Astrocyte (in vitro differentiated cells and primary cell): Measurements from ENCODE around the gene AKR1A1. TPM values are rescaled to one million over a fixed set of nuclear protein-coding genes. Genes with fewer than 3 reads are reported as not detected.
A peak's percentile ranks its signal among the peaks of the same experiment; 100 is the strongest.

Source experiments
- DNase-seq: peaks from one replicate; pipeline ENCODE4 v3.0.0-alpha.2; 2010; ENCODE audit warnings: low read depth
- FAIRE-seq: peaks from 2 replicates; lab custom pipeline; 2011; peaks lifted over from hg19 to GRCh38; lab: Jason Lieb, UNC
- H2AFZ ChIP-seq: 2 replicates; pipeline ENCODE4 v1.6.0; 2012; ENCODE audit warnings: low read depth, low read length, inconsistent platforms
- H3K27ac ChIP-seq: 2 replicates; pipeline ENCODE4 v1.5.1; 2011; ENCODE audit warnings: low read depth, low read length, inconsistent platforms
- H3K27me3 ChIP-seq: 2 replicates; pipeline ENCODE4 v1.6.0; 2011; ENCODE audit warnings: low read length, inconsistent platforms; ENCODE audit not compliant: insufficient read depth
- H3K36me3 ChIP-seq: 2 replicates; pipeline ENCODE4 v1.5.1; 2011; ENCODE audit warnings: low read length, inconsistent platforms; ENCODE audit not compliant: insufficient read depth
- H3K4me1 ChIP-seq: 2 replicates; pipeline ENCODE4 v1.5.1; 2011; ENCODE audit warnings: low read length, inconsistent platforms; ENCODE audit not compliant: insufficient read depth
- H3K4me2 ChIP-seq: 2 replicates; pipeline ENCODE4 v1.6.0; 2012; ENCODE audit warnings: low read length, inconsistent platforms
- H3K4me3 ChIP-seq: 2 replicates; pipeline ENCODE4 v1.5.1; 2011; ENCODE audit warnings: low read depth, mild to moderate bottlenecking, low read length, inconsistent platforms; ENCODE audit not compliant: insufficient read depth
- H3K79me2 ChIP-seq: 2 replicates; pipeline ENCODE4 v1.6.0; 2012; ENCODE audit warnings: mild to moderate bottlenecking, low read length, inconsistent platforms; ENCODE audit not compliant: insufficient read depth
- H3K9ac ChIP-seq: 2 replicates; pipeline ENCODE4 v1.6.0; 2012; ENCODE audit warnings: mild to moderate bottlenecking, low read length, inconsistent platforms
- H3K9me3 ChIP-seq: 2 replicates; pipeline ENCODE4 v1.5.1; 2012; ENCODE audit warnings: low read depth, mild to moderate bottlenecking, low read length, inconsistent platforms; ENCODE audit not compliant: insufficient read depth
- H4K20me1 ChIP-seq: 2 replicates; pipeline ENCODE4 v1.6.0; 2012; ENCODE audit warnings: low read length, inconsistent platforms; ENCODE audit not compliant: insufficient read depth
- H3K27ac Mint-ChIP-seq: one replicate; pipeline ENCODE4 v1.8.0; 2021; ENCODE audit warnings: mild to moderate bottlenecking, mixed read lengths; ENCODE audit not compliant: unreplicated experiment
- H3K27me3 Mint-ChIP-seq: one replicate; pipeline ENCODE4 v1.8.0; 2021; ENCODE audit warnings: low read depth, mixed read lengths; ENCODE audit not compliant: unreplicated experiment
- H3K36me3 Mint-ChIP-seq: one replicate; pipeline ENCODE4 v1.8.0; 2021; ENCODE audit warnings: low read depth, mixed read lengths; ENCODE audit not compliant: unreplicated experiment
- H3K4me1 Mint-ChIP-seq: one replicate; pipeline ENCODE4 v1.8.0; 2021; ENCODE audit warnings: low read depth, mixed read lengths; ENCODE audit not compliant: unreplicated experiment
- H3K4me3 Mint-ChIP-seq: one replicate; pipeline ENCODE4 v1.8.0; 2021; ENCODE audit warnings: mild to moderate bottlenecking, moderate library complexity, mixed read lengths; ENCODE audit not compliant: unreplicated experiment
- H3K9me3 Mint-ChIP-seq: one replicate; pipeline ENCODE4 v1.8.0; 2021; ENCODE audit warnings: mild to moderate bottlenecking, mixed read lengths; ENCODE audit not compliant: unreplicated experiment
- CTCF ChIP-seq: IDR thresholded peaks from 2 replicates; pipeline ENCODE4 v1.5.1; 2011; ENCODE audit warnings: low read depth, mild to moderate bottlenecking, inconsistent platforms, low read length, moderate library complexity; ENCODE audit not compliant: insufficient read depth
- EZH2 ChIP-seq: IDR thresholded peaks from 2 replicates; pipeline ENCODE4 v1.6.1; 2012; ENCODE audit warnings: mild to moderate bottlenecking, low read length, inconsistent platforms; ENCODE audit not compliant: insufficient read depth
- total RNA-seq: library from RNA; stranded (reverse); gene quantifications from 2 replicates; pipeline ENCODE4 v1.2.1, GENCODE V29; 2021

AKR1A1 gene
- total RNA-seq, 1 donor from 2014 or later: 118 TPM

- H3K36me3 Mint-ChIP-seq: peaks cover 3% of the 10 kb centered on the region
- no peak for TF ChIP-seq EZH2
- no peak for TF ChIP-seq CTCF
- Histone ChIP-seq H3K79me2 (peaks cover 55% of the 10 kb centered on the region), H3K4me2 (peak overlapping the region; percentile 86), H3K27ac (no peak overlapping the region), H3K9me3 (no peaks in the 10 kb centered on the region), H3K4me1 (peaks cover 13% of the 10 kb centered on the region), H4K20me1 (peaks cover 30% of the 10 kb centered on the region), H3K36me3 (peaks cover 8% of the 10 kb centered on the region), H3K27me3 (no peaks in the 10 kb centered on the region), H3K9ac (peak overlapping the region; percentile 13), H2AFZ (no peak overlapping the region), H3K4me3 (peak overlapping the region; percentile 92)
- H3K27ac Mint-ChIP-seq: no peak overlapping the region
- H3K4me1 Mint-ChIP-seq: peaks cover 10% of the 10 kb centered on the region
- H3K27me3 Mint-ChIP-seq: no peaks in the 10 kb centered on the region
- FAIRE-seq (no peak), DNase-seq (no peak)
- no peaks in the 10 kb centered on the region for H3K9me3 Mint-ChIP-seq
- peak overlapping the region; percentile 67 for H3K4me3 Mint-ChIP-seq
These were observed 1.7 kb downstream of the AKR1A1 start for GRCh38 chr1:45552331-45552730.

GRCh38 chr1:45554198-45554597, 3.6 kb downstream of the AKR1A1 start:
- Histone ChIP-seq H3K9me3 (no peaks in the 10 kb centered on the region), H3K27ac (no peak overlapping the region), H3K79me2 (peaks cover 59% of the 10 kb centered on the region), H3K36me3 (peaks cover 15% of the 10 kb centered on the region), H3K4me1 (peaks cover 13% of the 10 kb centered on the region), H4K20me1 (peaks cover 41% of the 10 kb centered on the region), H3K4me3 (no peak overlapping the region), H3K9ac (no peak overlapping the region), H3K4me2 (no peak overlapping the region), H3K27me3 (no peaks in the 10 kb centered on the region), H2AFZ (no peak overlapping the region)
- H3K4me3 Mint-ChIP-seq: no peak overlapping the region
- TF ChIP-seq CTCF (no peak), EZH2 (no peak)
- DNase-seq (no peak), FAIRE-seq (no peak)
- H3K27me3 Mint-ChIP-seq: no peaks in the 10 kb centered on the region
- no peaks in the 10 kb centered on the region for H3K9me3 Mint-ChIP-seq
- H3K4me1 Mint-ChIP-seq: peaks cover 14% of the 10 kb centered on the region
- H3K36me3 Mint-ChIP-seq: peaks cover 6% of the 10 kb centered on the region
- H3K27ac Mint-ChIP-seq: no peak overlapping the region

GRCh38 chr1:45557422-45557944, 6.9 kb downstream of the AKR1A1 start:
- Histone ChIP-seq H3K4me1 (peaks cover under 1% of the 10 kb centered on the region), H3K27me3 (no peaks in the 10 kb centered on the region), H3K9me3 (no peaks in the 10 kb centered on the region), H4K20me1 (peaks cover 53% of the 10 kb centered on the region), H3K9ac (no peak overlapping the region), H2AFZ (no peak overlapping the region), H3K79me2 (peaks cover 51% of the 10 kb centered on the region), H3K4me2 (no peak overlapping the region), H3K36me3 (peaks cover 22% of the 10 kb centered on the region), H3K27ac (no peak overlapping the region), H3K4me3 (no peak overlapping the region)
- peaks cover 9% of the 10 kb centered on the region for H3K4me1 Mint-ChIP-seq
- FAIRE-seq (no peak), DNase-seq (no peak)
- no peak for TF ChIP-seq EZH2
- no peak for TF ChIP-seq CTCF
- H3K27ac Mint-ChIP-seq: no peak overlapping the region
- no peaks in the 10 kb centered on the region for H3K9me3 Mint-ChIP-seq
- peaks cover 18% of the 10 kb centered on the region for H3K36me3 Mint-ChIP-seq
- H3K4me3 Mint-ChIP-seq: no peak overlapping the region
- H3K27me3 Mint-ChIP-seq: no peaks in the 10 kb centered on the region
